Heart left ventricle (tissue), 16 donors: ENCODE measurements around the gene DOCK3. TPM values are rescaled to one million over a fixed set of nuclear protein-coding genes. Genes with fewer than 3 reads are reported as not detected.

Experiments used
- ATAC-seq, 4 donors: fragments of 200-7000 bp; cut with Tn5 transposase; one replicate each; pipeline ENCODE4 v1.9.1; 2020 to 2022; ENCODE audit warnings: moderate library complexity in 4 of 4, mild to moderate bottlenecking in 3 of 4, moderate number of reproducible peaks in 1 of 4
- DNase-seq, 5 donors: peaks; one replicate each; pipeline ENCODE4 v3.0.0-alpha.2; 2020
- H3K27ac ChIP-seq, 12 donors: fragments of 200-600 bp; sonication (generic) in 4 of 12; one replicate each; pipeline versions ENCODE4 v1.5.0 to v1.8.0; 2016 to 2022; ENCODE audit warnings: mild to moderate bottlenecking in 2 of 12
- H3K27me3 ChIP-seq, 9 donors: fragments of 200-600 bp; sonication (generic) in 2 of 9; one replicate each; pipeline versions ENCODE4 v1.5.1 to v1.8.0; 2016 to 2022; ENCODE audit warnings: mild to moderate bottlenecking in 3 of 9
- H3K36me3 ChIP-seq, 9 donors: fragments of 200-600 bp; sonication (generic) in 2 of 9; one replicate each; pipeline versions ENCODE4 v1.5.0 to v1.8.0; 2018 to 2022; ENCODE audit warnings: mild to moderate bottlenecking in 2 of 9
- H3K4me1 ChIP-seq, 12 donors: fragments of 200-600 bp; sonication (generic) in 4 of 12; one replicate each; pipeline versions ENCODE4 v1.5.0 to v1.8.0; 2016 to 2022; ENCODE audit warnings: mild to moderate bottlenecking in 3 of 12
- H3K4me3 ChIP-seq, 12 donors: fragments of 200-600 bp; sonication (generic) in 4 of 12; one replicate each; pipeline versions ENCODE4 v1.5.0 to v1.8.0; 2017 to 2022; ENCODE audit warnings: mild to moderate bottlenecking in 9 of 12, moderate library complexity in 4 of 12
- H3K9me3 ChIP-seq, 12 donors: fragments of 200-600 bp; sonication (generic) in 4 of 12; one replicate each; pipeline versions ENCODE4 v1.5.0 to v1.8.0; 2016 to 2022; ENCODE audit warnings: mild to moderate bottlenecking in 1 of 12
- CTCF ChIP-seq, 12 donors: fragments of 200-600 bp; sonication (generic) in 4 of 12; IDR thresholded peaks; one replicate each; pipeline versions ENCODE4 v1.5.0 to v1.8.0; 2018 to 2022; ENCODE audit warnings: antibody characterized with exemption in 12 of 12, mild to moderate bottlenecking in 5 of 12
- POLR2A ChIP-seq, 2 donors: fragments of 450-650 bp; IDR thresholded peaks; one replicate each; pipeline ENCODE4 v1.6.1; 2017; ENCODE audit warnings: antibody characterized with exemption in 2 of 2, mild to moderate bottlenecking in 2 of 2, moderate library complexity in 2 of 2
- WGBS, 4 donors: extraction: QIAGEN DNeasy Blood & Tissue Kit in 2 of 4; methylation state at CpG; one replicate each; pipeline versions ENCODE4 v1.1.5 to v1.1.7; 2013 to 2018; 5-methylcytosine and 5-hydroxymethylcytosine counted together
- intact Hi-C, 10 donors: fragments of 100-400 bp; cut with DNase I; formaldehyde crosslinking; loops; one replicate each; pipeline versions ENCODE4 v1.11.1 to v1.14.2; 2022
- polyA plus RNA-seq, 2 donors: library from polyadenylated mRNA; stranded (reverse); fragments of 200-250 nt; gene quantifications; one replicate each; pipeline ENCODE4 v1.2.3, GENCODE V29; 2013
- total RNA-seq, 9 donors: library from RNA; depleted of rRNA in 2 of 9; stranded (reverse); fragments of >200 nt in 2 of 9; fragmentation: NEBNext Ultra II Directional in 3 of 9; extraction: Animal tissue kit (Norgen Biotek cat#: 25700) in 3 of 9; gene quantifications; one replicate each; pipeline versions ENCODE4 v1.1.0 to v1.2.4, GENCODE V29; 2016 to 2023
- donor health status: ischemic (EF 13 %, LVEDD 7.1; RV severe dilation, severe dysfunction).
- donor health status: healthy with polysubstance abuse.
- donor health status: DM: no; HTN: yes; CAD: no.
- donor health status: DM: no; HTN: no; CAD: no.
- donor health status: ischemic (EF 25% LVEDD 6.9; RV normal size, moderate dysfunction).
- donor health status: ischemic (EF 25% LVEDD 5.7; RV mildly dilated, moderate dysfunction).
- donor health status: healthy.
- donor health status: DM: yes; HTN: yes; CAD: no.
- donor health status: ischemic (EF 35%, LVEDD 5.7; RV mildly dilated, moderate dysfunction).
- donor health status: nonischemic (EF 11% LVEDD 7.7; RV severe dilation, severe dysfunction).
- donor health status: DM: yes; HTN: yes; CAD: no.
- donor health status: PGD.
- donor health status: ischemic (EF 29% LVEDD 5.4; RV normal size, mild dysfunction).
- donor health status: nonischemic (EF 23%, LVEDD 6.1; RV moderate dilation, normal function).

Gene DOCK3
- total and polyA plus RNA-seq, 11 donors: 2.0 to 6.7 (median 4.8) TPM

- Histone ChIP-seq H3K4me1 (no peaks in the 10 kb centered on the region), H3K4me3 (no peak overlapping the region), H3K9me3 (peaks cover 0 to 8% (median 0%) of the 10 kb centered on the region in 12 donors), H3K27ac (no peak overlapping the region), H3K27me3 (no peaks in the 10 kb centered on the region), H3K36me3 (no peaks in the 10 kb centered on the region)
- ATAC-seq: no peak
- no peak for DNase-seq
- TF ChIP-seq CTCF (IDR thresholded peaks at IDR 0.05) (no peak), POLR2A (IDR thresholded peaks at IDR 0.05) (no peak)
- intact Hi-C loops: no loop called here
- 38 to 47% (median 45%) methylated on average over 2 of the region's 2 CpGs for WGBS, 4 donors
Observed at GRCh38 chr3:51004235-51004634, 329.5 kb downstream of the DOCK3 start.

- intact Hi-C loops: no loop called here
- Histone ChIP-seq H3K4me1 (peaks cover 0 to 5% (median 0%) of the 10 kb centered on the region in 12 donors), H3K9me3 (peaks cover 0 to 23% (median 0%) of the 10 kb centered on the region in 12 donors), H3K27ac (peak overlapping the region in 1 of 12 donors; percentile 79), H3K27me3 (no peaks in the 10 kb centered on the region), H3K4me3 (no peak overlapping the region), H3K36me3 (no peaks in the 10 kb centered on the region)
- DNase-seq (no peak), ATAC-seq (no peak)
- TF ChIP-seq POLR2A (IDR thresholded peaks at IDR 0.05): no peak
- no peak for TF ChIP-seq CTCF (IDR thresholded peaks at IDR 0.05)
Observed at GRCh38 chr3:51024121-51024520, 349.4 kb downstream of the DOCK3 start.

GRCh38 chr3:51024765-51025632 is 350.3 kb downstream of the DOCK3 start:
- DNase-seq (peak in 3 of 5 donors; percentile 8 to 50 (median 26)), ATAC-seq (peak in 3 of 4 donors; percentile 41 to 69 (median 49))
- WGBS, 4 donors: 26 to 40% (median 32%) methylated on average over 10 of the region's 10 CpGs
- H3K36me3 ChIP-seq: no peaks in the 10 kb centered on the region
- peak overlapping the region in 1 of 12 donors; percentile 79 for H3K27ac ChIP-seq
- peaks cover 0 to 5% (median 0%) of the 10 kb centered on the region in 12 donors for H3K4me1 ChIP-seq
- intact Hi-C loops: no loop called here
- peaks cover 0 to 19% (median 0%) of the 10 kb centered on the region in 12 donors for H3K9me3 ChIP-seq
- TF ChIP-seq POLR2A (IDR thresholded peaks at IDR 0.05) (no peak), CTCF (IDR thresholded peaks at IDR 0.05) (no peak)
- no peaks in the 10 kb centered on the region for H3K27me3 ChIP-seq
- no peak overlapping the region for H3K4me3 ChIP-seq

GRCh38 chr3:51031666-51032065 is 356.9 kb downstream of the DOCK3 start:
- DNase-seq: no peak
- Histone ChIP-seq H3K27me3 (no peaks in the 10 kb centered on the region), H3K27ac (no peak overlapping the region), H3K4me1 (no peaks in the 10 kb centered on the region), H3K4me3 (no peak overlapping the region), H3K36me3 (no peaks in the 10 kb centered on the region), H3K9me3 (peaks cover 0 to 6% (median 0%) of the 10 kb centered on the region in 12 donors)
- TF ChIP-seq POLR2A (IDR thresholded peaks at IDR 0.05): no peak
- no peak for TF ChIP-seq CTCF (IDR thresholded peaks at IDR 0.05)
- WGBS, 4 donors: 56 to 64% (median 61%) methylated on average over 3 of the region's 3 CpGs
- no peak for ATAC-seq
- intact Hi-C loops: no loop called here
